Mesendoderm (in vitro differentiated cells): ENCODE measurements around the gene B3GALT6.

ENCODE experiments used
- DNase-seq: peaks from one replicate; pipeline ENCODE4 v3.0.0; 2013
- H2AK5ac ChIP-seq: 2 replicates; pipeline ENCODE4 v1.6.1; 2013; ENCODE audit warnings: low read length, inconsistent platforms
- H2BK120ac ChIP-seq: 2 replicates; pipeline ENCODE4 v1.6.1; 2013; ENCODE audit warnings: low read depth, mild to moderate bottlenecking, low read length, moderate library complexity, mixed read lengths
- H2BK15ac ChIP-seq: replicated peaks from 2 replicates; pipeline ENCODE4 v1.6.1; 2013; ENCODE audit warnings: low read depth, mild to moderate bottlenecking, moderate library complexity
- H2BK5ac ChIP-seq: 2 replicates; pipeline ENCODE4 v1.6.1; 2013; ENCODE audit warnings: low read length, inconsistent platforms
- H3K18ac ChIP-seq: 2 replicates; pipeline ENCODE4 v1.6.1; 2013; ENCODE audit warnings: mild to moderate bottlenecking, low read length, mixed read lengths
- H3K23ac ChIP-seq: one replicate; pipeline ENCODE4 v1.6.1; 2013; ENCODE audit warnings: low read length
- H3K27ac ChIP-seq: 2 replicates; pipeline ENCODE4 v1.5.1; 2013; ENCODE audit warnings: low read depth, mild to moderate bottlenecking, inconsistent platforms, low read length, moderate library complexity
- H3K27me3 ChIP-seq: 2 replicates; pipeline ENCODE4 v1.6.1; 2013; ENCODE audit warnings: low read length, control low read depth, mild to moderate bottlenecking, inconsistent platforms; ENCODE audit not compliant: insufficient read depth, poor library complexity
- H3K36me3 ChIP-seq: 2 replicates; pipeline ENCODE4 v1.6.1; 2013; ENCODE audit warnings: low read length, inconsistent platforms; ENCODE audit not compliant: control insufficient read depth, insufficient read depth
- H3K4ac ChIP-seq: one replicate; pipeline ENCODE4 v1.6.1; 2013; ENCODE audit warnings: low read depth, mild to moderate bottlenecking, low read length, moderate library complexity
- H3K4me1 ChIP-seq: 2 replicates; pipeline ENCODE4 v1.6.1; 2013; ENCODE audit warnings: low read depth, low read length, inconsistent platforms; ENCODE audit not compliant: control insufficient read depth
- H3K4me2 ChIP-seq: 2 replicates; pipeline ENCODE4 v1.6.1; 2013; ENCODE audit warnings: low read length
- H3K4me3 ChIP-seq: 2 replicates; pipeline ENCODE4 v1.5.1; 2013; ENCODE audit warnings: mild to moderate bottlenecking, low read length
- H3K56ac ChIP-seq: one replicate; pipeline ENCODE4 v1.6.1; 2013; ENCODE audit warnings: low read length
- H3K79me1 ChIP-seq: 2 replicates; pipeline ENCODE4 v1.6.1; 2013; ENCODE audit warnings: low read length, inconsistent platforms
- H3K79me2 ChIP-seq: 2 replicates; pipeline ENCODE4 v1.6.1; 2013; ENCODE audit warnings: mild to moderate bottlenecking, low read length; ENCODE audit not compliant: control insufficient read depth, insufficient read depth
- H3K9ac ChIP-seq: 2 replicates; pipeline ENCODE4 v1.6.1; 2013; ENCODE audit warnings: low read length, inconsistent platforms
- H4K5ac ChIP-seq: one replicate; pipeline ENCODE4 v1.6.1; 2013; ENCODE audit warnings: low read length
- H4K8ac ChIP-seq: one replicate; pipeline ENCODE4 v1.6.1; 2013; ENCODE audit warnings: low read depth, mild to moderate bottlenecking, control low read depth, low read length, moderate library complexity
- WGBS: extraction: QIAGEN DNeasy Blood & Tissue Kit; methylation state at CpG from one replicate; pipeline ENCODE4 v1.1.7; 2013; ENCODE audit warnings: low lambda C conversion rate, missing lambda C conversion rate; ENCODE audit not compliant: insufficient coverage; ENCODE audit errors: extremely low coverage; 5-methylcytosine and 5-hydroxymethylcytosine counted together

B3GALT6 gene

DNA sequence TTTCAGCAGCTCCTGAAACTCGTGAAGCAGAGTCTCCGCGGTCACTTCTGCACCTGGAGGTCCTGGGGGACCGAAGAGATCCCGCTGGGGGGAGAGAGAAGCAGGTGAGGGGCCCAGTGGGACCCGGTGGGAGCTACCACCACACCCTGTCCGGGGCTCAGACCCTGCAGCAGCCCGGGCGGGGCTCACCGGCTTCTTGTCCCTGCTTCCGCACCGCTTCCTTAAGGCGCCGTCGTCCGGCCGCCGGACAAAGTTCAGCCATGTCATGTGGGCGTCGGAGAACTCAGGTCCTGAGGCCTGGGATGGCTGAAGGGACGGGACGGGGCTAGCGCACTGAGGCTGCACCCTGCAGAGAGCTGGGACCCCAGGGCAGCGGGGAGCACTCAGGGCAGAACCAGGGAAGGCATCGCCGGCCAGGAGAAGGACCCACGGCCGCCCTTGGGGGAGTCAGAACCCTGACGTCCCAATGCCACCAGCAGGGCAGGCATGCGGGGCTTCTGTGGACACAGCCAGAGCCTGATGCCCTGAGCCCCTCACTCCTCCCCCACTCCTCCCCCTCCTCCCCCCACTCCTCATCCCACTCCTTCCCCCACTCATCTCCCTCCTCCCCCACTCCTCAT, 12.3 kb downstream of the B3GALT6 start:
- no CpG with 5 or more reads among the region's 30 CpGs for WGBS
- no peak for DNase-seq

DNA sequence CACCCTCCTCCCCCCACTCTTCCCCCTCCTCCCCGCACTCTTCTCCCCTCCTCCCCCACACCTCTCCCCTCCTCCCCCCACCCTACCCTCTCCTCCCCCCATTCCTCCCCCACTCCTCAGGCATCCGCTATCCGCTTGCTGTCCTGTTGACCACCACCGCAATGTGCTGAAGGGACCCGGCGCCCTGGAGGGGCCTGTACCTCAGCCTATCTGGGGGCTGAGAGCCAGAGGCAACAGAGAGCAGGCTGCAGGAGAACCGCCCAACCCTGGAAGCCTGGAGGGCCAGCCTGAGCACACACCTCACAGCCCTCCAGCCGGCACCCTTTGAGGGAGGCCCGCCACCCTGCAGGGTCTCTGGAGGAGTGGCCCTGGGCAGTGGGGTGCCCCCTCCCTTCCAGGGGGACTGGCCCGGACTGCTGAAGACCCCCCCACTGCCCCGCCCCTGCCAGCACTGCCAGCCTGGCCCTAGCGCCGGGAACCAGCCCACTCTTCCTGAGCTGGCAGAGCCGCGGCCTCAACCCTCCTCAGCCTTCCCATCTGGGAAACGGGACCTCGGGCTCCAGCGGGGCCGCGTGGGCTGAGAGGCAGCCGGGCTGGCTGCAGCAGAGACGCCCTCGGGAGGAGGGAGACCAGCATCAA, 13.3 kb downstream of the B3GALT6 start:
- Histone ChIP-seq H4K8ac (no peak overlapping the region), H3K4me3 (no peak overlapping the region), H3K4me2 (no peak overlapping the region), H2BK5ac (no peak overlapping the region), H3K18ac (no peak overlapping the region), H2AK5ac (no peak overlapping the region), H3K9ac (no peak overlapping the region), H3K79me1 (no peaks in the 10 kb centered on the region), H3K36me3 (no peaks in the 10 kb centered on the region), H3K79me2 (no peaks in the 10 kb centered on the region), H3K27ac (no peak overlapping the region), H3K27me3 (no peaks in the 10 kb centered on the region), H3K4ac (no peak overlapping the region), H3K4me1 (no peaks in the 10 kb centered on the region), H2BK15ac (no peak overlapping the region), H3K23ac (no peak overlapping the region), H2BK120ac (no peak overlapping the region), H3K56ac (no peak overlapping the region), H4K5ac (no peak overlapping the region)
- DNase-seq = no peak
- WGBS = no CpG with 5 or more reads among the region's 23 CpGs

More for the DNA sequence above, 12.3 kb downstream of the B3GALT6 start:
- Histone ChIP-seq H2BK120ac (no peak overlapping the region), H3K27ac (no peak overlapping the region), H2AK5ac (no peak overlapping the region), H3K79me1 (no peaks in the 10 kb centered on the region), H3K23ac (no peak overlapping the region), H4K8ac (no peak overlapping the region), H3K4me3 (no peak overlapping the region), H3K79me2 (no peaks in the 10 kb centered on the region), H3K36me3 (no peaks in the 10 kb centered on the region), H3K27me3 (no peaks in the 10 kb centered on the region), H3K4me1 (no peaks in the 10 kb centered on the region), H3K4ac (no peak overlapping the region), H4K5ac (no peak overlapping the region), H3K9ac (no peak overlapping the region), H3K56ac (no peak overlapping the region), H2BK5ac (no peak overlapping the region), H3K18ac (no peak overlapping the region), H3K4me2 (no peak overlapping the region), H2BK15ac (no peak overlapping the region)

DNA sequence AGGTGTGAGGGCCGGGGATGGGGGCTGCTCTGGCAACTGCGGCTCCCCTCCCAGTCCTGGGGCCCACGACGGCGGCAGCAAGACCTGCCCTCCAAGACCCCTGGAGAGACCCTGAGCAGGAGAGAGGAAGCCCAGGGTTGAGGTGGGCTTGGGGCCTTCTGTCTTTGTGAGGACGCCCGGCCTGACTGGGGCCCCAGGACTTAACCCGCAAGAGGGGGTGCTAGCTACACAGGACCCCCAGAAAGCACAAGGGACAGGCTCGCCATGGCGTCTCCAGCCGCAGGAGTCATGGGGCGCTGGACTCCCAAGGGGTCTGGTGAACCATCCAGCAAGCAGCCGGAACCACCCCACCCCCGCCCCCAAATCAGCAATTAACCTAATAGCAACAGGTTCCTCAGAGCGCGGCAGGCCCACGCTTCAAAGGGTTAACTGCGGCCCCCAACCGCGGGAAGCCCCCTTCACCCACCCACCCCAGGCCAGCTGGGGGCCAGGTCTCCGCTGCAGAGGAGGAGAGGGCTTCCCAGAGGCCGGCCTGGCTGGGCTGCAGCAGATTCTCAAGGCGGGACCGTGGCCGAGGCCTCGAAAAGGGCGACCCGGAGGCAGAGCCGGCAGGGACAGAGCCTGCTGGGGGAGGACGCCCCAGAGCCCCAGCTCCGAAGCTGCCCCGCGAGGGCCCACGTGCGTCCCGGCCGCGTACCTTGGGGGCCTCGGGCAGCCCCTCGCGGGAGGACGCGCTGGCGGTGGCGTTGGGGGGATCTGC, 14.0 kb downstream of the B3GALT6 start:
- Histone ChIP-seq H3K4me3 (no peak overlapping the region), H2AK5ac (no peak overlapping the region), H3K23ac (no peak overlapping the region), H3K79me2 (no peaks in the 10 kb centered on the region), H3K18ac (no peak overlapping the region), H3K4me1 (no peaks in the 10 kb centered on the region), H4K8ac (no peak overlapping the region), H3K36me3 (no peaks in the 10 kb centered on the region), H2BK120ac (no peak overlapping the region), H3K56ac (peak overlapping the region; percentile 78), H3K9ac (peak overlapping the region; percentile 48), H3K79me1 (no peaks in the 10 kb centered on the region), H3K27me3 (no peaks in the 10 kb centered on the region), H4K5ac (no peak overlapping the region), H3K27ac (no peak overlapping the region), H2BK15ac (no peak overlapping the region), H3K4ac (no peak overlapping the region), H2BK5ac (no peak overlapping the region), H3K4me2 (no peak overlapping the region)
- DNase-seq = no peak
- no CpG with 5 or more reads among the region's 45 CpGs for WGBS

DNA sequence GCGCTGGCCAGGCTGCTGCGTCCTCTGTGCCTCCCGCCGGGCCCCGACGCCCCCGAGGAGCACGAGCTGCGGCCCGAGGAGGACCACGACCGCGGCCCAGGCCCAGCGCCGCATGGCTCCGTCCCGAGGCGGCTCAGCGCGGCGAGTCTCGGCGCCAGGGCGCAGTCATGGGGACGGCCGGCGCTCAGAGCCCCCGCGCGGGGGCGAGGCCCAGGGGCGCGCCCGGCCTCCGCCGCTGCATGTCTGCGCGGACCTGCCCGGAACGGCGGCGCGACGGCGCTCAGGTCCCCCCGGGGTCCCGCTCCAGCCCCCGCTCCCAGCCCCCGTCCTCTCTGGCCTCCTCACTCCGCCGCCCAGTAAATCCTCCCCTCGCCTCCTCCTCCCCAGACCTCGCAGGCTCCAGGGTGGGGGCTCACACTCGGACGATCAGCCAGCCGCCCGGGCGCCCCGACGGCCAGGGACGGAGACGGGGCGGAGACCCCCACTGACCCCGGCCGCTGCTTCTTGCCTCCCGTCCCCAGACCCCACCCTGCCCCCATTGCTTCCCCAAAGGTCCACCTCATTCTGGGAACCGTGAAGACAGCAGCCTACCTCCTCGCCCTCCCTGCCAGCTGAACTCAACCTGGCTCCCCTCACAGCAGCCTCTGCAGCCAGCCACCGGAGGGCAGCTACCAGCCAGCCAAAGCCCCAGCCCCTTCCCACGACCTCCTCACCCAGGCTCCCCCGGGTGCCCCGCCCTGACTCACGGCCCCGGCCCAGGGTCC, 14.7 kb downstream of the B3GALT6 start, which contains the start of gene C1QTNF12:
C1QTNF12 (minus strand) TSS at position 146 of the 764 bp plus-strand sequence; CDS start at position 114, 32 bp downstream.
- Histone ChIP-seq H2BK120ac (no peak within 1 kb of the TSS), H3K79me1 (no peaks in the 10 kb centered on the region), H3K27me3 (no peaks in the 10 kb centered on the region), H3K27ac (no peak within 1 kb of the TSS), H3K18ac (no peak within 1 kb of the TSS), H3K4me3 (no peak within 1 kb of the TSS), H2BK15ac (no peak within 1 kb of the TSS), H3K4me2 (no peak within 1 kb of the TSS), H2BK5ac (no peak within 1 kb of the TSS), H3K23ac (no peak within 1 kb of the TSS), H4K5ac (no peak within 1 kb of the TSS), H4K8ac (no peak within 1 kb of the TSS), H3K4ac (no peak within 1 kb of the TSS), H2AK5ac (no peak within 1 kb of the TSS), H3K79me2 (no peaks in the 10 kb centered on the region), H3K36me3 (no peaks in the 10 kb centered on the region), H3K9ac (peak within 1 kb of the TSS; percentile 48), H3K56ac (peak within 1 kb of the TSS; percentile 78), H3K4me1 (no peaks in the 10 kb centered on the region)
- DNase-seq = peak; percentile 52
- WGBS = no CpG with 5 or more reads among the region's 74 CpGs

DNA sequence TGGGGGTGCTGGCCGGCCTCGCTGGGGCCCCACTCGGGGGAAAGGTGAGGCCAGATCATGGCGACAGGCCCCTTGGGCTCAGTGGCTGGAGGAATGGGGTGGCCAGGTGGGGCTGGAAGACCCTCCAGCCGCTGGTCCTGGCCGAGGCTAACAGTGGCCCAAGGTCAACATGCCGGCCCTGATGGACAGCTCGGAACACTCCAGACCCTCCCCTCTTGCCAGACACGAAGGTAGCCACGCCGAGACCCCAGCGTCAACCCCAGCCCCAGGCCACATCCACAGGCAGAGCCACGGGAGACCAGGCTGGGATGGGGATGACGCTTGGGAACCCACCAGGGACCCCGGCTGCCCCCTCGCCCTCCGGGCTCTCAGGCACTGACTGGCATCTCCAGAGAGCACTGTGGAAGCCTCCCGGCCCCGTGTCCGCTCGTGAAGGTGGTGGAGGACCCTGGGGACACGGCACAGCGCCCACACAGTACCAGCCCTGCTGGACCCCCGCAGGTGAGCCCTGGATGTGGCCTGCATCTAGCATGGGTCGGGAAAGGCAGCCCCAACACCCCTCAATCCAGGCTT, 15.4 kb downstream of the B3GALT6 start:
- no peak overlapping the region for H3K18ac ChIP-seq
- no peak overlapping the region for H3K27ac ChIP-seq
- DNase-seq = no peak
- H2AK5ac ChIP-seq = no peak overlapping the region
- no peak overlapping the region for H2BK15ac ChIP-seq
- H3K56ac ChIP-seq = no peak overlapping the region
- H4K8ac ChIP-seq = no peak overlapping the region
- no peak overlapping the region for H3K23ac ChIP-seq
- no peak overlapping the region for H3K9ac ChIP-seq
- H3K4me1 ChIP-seq = no peaks in the 10 kb centered on the region
- H3K4me2 ChIP-seq = no peak overlapping the region
- H3K79me1 ChIP-seq = no peaks in the 10 kb centered on the region
- H3K79me2 ChIP-seq = no peaks in the 10 kb centered on the region
- no peak overlapping the region for H3K4me3 ChIP-seq
- no peak overlapping the region for H3K4ac ChIP-seq
- H3K27me3 ChIP-seq = no peaks in the 10 kb centered on the region
- no peaks in the 10 kb centered on the region for H3K36me3 ChIP-seq
- H2BK120ac ChIP-seq = no peak overlapping the region
- no peak overlapping the region for H2BK5ac ChIP-seq
- H4K5ac ChIP-seq = no peak overlapping the region
- WGBS = no CpG with 5 or more reads among the region's 25 CpGs
